CD4-positive, alpha-beta T cell treated with Interleukin-1 beta for 1 hour (primary cell): Measurements from ENCODE around the gene DCC.

ENCODE experiments used
- DNase-seq, 2 donors: peaks; one replicate each; pipeline ENCODE4 v3.0.0-alpha.2; 2020 to 2022

The DCC gene

DNA sequence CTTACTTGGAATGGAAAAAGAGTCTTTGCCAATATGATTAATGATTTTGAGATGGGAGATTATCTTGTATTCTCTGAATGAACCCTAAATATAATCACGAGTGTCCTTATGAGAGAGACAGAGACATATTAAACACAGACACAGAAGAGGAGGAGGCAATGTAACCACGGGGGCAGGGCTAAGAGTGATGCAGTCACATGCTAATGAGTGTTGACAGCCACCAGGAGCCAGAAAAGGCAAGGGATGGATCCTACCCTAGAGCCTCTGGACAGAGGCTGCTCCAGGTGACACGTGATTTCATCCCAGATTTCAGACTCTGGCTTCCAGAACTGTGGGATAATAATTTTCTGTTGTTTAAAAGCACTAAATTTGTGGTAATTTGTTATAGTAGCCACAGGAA is 1204.9 kb downstream of the DCC start:
- DNase-seq: no peak

- no peak for DNase-seq
Observed at GRCh38 chr18:53551868-53552426, 1212.0 kb downstream of the DCC start.

DNA sequence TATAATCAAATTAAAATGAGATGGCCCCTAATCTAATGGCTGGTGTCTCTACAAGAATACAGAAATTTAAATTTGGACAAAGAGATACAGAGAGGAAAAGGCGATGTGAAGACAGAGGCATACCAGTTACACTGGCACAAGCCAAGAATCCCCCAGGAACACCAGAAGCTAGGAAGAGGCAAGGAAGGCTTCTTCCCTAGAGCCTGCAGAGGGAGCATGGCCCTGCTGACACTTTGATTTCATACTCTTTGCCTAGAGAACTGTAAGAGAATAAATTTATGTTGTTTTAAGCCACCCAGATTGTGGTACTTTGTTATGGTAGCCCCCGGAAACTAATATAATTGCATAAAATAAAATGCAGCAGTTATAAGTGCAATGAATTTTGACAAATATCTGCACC is 1213.0 kb downstream of the DCC start:
- DNase-seq: no peak

DNA sequence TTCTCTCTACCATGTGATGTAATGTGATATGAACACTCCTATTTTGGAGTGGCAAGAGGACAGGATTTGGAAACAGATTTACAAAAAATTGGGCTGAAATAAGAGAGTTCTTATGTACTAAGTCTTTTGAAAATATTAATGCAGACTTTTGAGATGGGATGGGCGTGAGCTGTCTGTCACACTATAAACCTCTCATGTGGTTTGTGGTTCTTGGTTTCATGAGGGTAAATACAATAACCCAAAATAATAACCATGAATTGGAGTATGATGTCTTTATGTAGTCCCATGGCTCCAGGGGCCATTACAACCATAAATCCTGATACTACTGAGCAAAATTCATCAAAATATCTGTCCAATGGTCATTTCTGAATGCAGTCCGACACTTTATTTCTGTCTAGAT is 1216.5 kb downstream of the DCC start:
- no peak for DNase-seq

GRCh38 chr18:53560546-53560945 is 1220.5 kb downstream of the DCC start:
- DNase-seq: no peak

- no peak for DNase-seq
Observed at GRCh38 chr18:53566626-53567025, 1226.6 kb downstream of the DCC start.

- DNase-seq: peak in 1 of 2 donors; percentile 12
Observed at GRCh38 chr18:53567929-53568574, 1228.1 kb downstream of the DCC start.
